Body of pancreas (tissue), 4 donors: ENCODE results near the gene LRG1.

Experiments used
- POLR2A ChIP-seq, 3 donors: fragments of 450-650 bp; IDR thresholded peaks; one replicate each; pipeline ENCODE4 v1.6.1; 2016; ENCODE audit warnings: antibody characterized with exemption in 3 of 3, mild to moderate bottlenecking in 2 of 3
- TF ChIP-seq, protein P1 (sequence below), 7 experiments: fragments of 450-650 bp in 4 of 7; fragments of 200-600 bp in 3 of 7; sonication (generic) in 3 of 7; IDR thresholded peaks; one replicate each; pipeline ENCODE4 v1.5.1; 2016 to 2019; ENCODE audit warnings: antibody characterized with exemption in 7 of 7

DNA sequence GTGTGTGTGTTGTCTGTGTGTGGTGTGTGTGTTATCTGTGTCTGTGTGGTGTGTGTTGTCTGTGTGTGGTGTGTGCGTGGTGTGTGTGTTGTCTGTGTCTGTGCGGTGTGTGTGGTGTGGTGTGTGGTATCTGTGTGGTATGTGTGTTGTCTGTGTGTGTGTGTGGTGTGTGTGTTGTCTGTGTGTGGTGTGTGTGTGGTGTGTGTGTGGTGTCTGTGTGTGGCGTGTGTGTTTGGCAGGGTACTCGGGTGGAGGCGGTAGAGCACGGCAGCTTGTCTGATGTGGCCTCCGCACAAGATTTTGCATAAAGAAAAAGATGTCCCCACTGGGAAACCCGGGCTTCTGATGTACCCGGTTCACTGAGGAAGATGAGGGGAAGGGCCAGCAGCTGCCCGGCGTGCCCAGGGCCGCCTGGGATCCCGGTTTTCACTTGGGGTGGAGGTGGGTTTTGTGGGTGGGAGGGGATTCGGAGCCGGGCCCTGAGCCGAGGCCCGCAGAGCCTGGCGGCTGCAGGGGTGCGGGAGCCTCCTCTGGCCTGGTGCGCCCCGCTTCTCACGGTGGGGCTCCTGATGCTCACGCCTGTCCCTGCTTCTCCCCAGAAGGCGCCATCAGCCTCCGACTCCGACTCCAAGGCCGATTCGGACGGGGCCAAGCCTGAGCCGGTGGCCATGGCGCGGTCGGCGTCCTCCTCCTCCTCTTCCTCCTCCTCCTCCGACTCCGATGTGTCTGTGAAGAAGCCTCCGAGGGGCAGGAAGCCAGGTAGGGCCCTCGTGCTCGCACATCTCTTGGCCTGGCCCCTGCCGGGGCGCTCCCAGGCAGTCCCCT, 46.5 kb downstream of the LRG1 start:
- TF ChIP-seq, protein P1, sequence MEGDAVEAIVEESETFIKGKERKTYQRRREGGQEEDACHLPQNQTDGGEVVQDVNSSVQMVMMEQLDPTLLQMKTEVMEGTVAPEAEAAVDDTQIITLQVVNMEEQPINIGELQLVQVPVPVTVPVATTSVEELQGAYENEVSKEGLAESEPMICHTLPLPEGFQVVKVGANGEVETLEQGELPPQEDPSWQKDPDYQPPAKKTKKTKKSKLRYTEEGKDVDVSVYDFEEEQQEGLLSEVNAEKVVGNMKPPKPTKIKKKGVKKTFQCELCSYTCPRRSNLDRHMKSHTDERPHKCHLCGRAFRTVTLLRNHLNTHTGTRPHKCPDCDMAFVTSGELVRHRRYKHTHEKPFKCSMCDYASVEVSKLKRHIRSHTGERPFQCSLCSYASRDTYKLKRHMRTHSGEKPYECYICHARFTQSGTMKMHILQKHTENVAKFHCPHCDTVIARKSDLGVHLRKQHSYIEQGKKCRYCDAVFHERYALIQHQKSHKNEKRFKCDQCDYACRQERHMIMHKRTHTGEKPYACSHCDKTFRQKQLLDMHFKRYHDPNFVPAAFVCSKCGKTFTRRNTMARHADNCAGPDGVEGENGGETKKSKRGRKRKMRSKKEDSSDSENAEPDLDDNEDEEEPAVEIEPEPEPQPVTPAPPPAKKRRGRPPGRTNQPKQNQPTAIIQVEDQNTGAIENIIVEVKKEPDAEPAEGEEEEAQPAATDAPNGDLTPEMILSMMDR (IDR thresholded peaks at IDR 0.05): no peak
- no peak for TF ChIP-seq POLR2A (IDR thresholded peaks at IDR 0.05)
